CD4-positive, alpha-beta T cell (primary cell): ENCODE measurements around the gene PTPRN2. TPM values are rescaled to one million over a fixed set of nuclear protein-coding genes. Genes with fewer than 3 reads are reported as not detected.

Experiments used
- ATAC-seq: fragments of 200-7000 bp; cut with Tn5 transposase; one replicate; pipeline ENCODE4 v1.10.0; 2022; ENCODE audit warnings: mild to moderate bottlenecking; ENCODE audit not compliant: poor library complexity
- CTCF ChIA-PET: fragments of 350-600 bp; sonication (Branson Sonifier 250); formaldehyde crosslinking; loops from one replicate; lab custom pipeline; 2021; ENCODE audit warnings: antibody characterized with exemption, inconsistent platforms; lab: Charles Lee
- POLR2A ChIA-PET: fragments of 350-600 bp; sonication (Branson Sonifier 250); formaldehyde crosslinking; loops from one replicate; lab custom pipeline; 2021; ENCODE audit warnings: antibody characterized with exemption, inconsistent platforms; lab: Charles Lee
- DNase-seq, 14 experiments: peaks; one replicate each; pipeline ENCODE4 v3.0.0-alpha.2; 2013 to 2020; ENCODE audit warnings: mixed read lengths in 2 of 14
- H3K27ac ChIP-seq, 2 donors: one replicate each; pipeline versions ENCODE4 v1.5.1 to v1.7.0; 2013; ENCODE audit warnings: low read length in 2 of 2, low read depth in 1 of 2, mild to moderate bottlenecking in 1 of 2
- H3K27me3 ChIP-seq, 2 experiments: 1 replicate in 1 of 2; 2 replicates in 1 of 2; pipeline versions ENCODE4 v1.6.1 to v1.7.0; 2013; ENCODE audit warnings: low read length in 2 of 2, control low read depth in 1 of 2, mild to moderate bottlenecking in 1 of 2, moderate library complexity in 1 of 2; ENCODE audit not compliant: insufficient read depth in 2 of 2, control insufficient read depth in 1 of 2
- H3K36me3 ChIP-seq: one replicate; pipeline ENCODE4 v1.6.1; 2013; ENCODE audit warnings: low read length, control low read depth; ENCODE audit not compliant: insufficient read depth
- H3K4me1 ChIP-seq: one replicate; pipeline ENCODE4 v1.6.1; 2013; ENCODE audit warnings: low read length, control low read depth; ENCODE audit not compliant: insufficient read depth
- H3K4me3 ChIP-seq: one replicate; pipeline ENCODE4 v1.5.1; 2013; ENCODE audit warnings: mild to moderate bottlenecking, low read length, moderate library complexity
- H3K9me3 ChIP-seq, 2 experiments: 1 replicate in 1 of 2; 2 replicates in 1 of 2; pipeline versions ENCODE4 v1.6.1 to v1.7.0; 2013; ENCODE audit warnings: low read length in 2 of 2, mild to moderate bottlenecking in 2 of 2, control low read depth in 1 of 2, moderate library complexity in 1 of 2; ENCODE audit not compliant: control insufficient read depth in 1 of 2, insufficient read depth in 1 of 2
- H3K27ac Mint-ChIP-seq: one replicate; pipeline ENCODE4 v1.8.0; 2020; ENCODE audit warnings: mixed read lengths
- H3K27me3 Mint-ChIP-seq: one replicate; pipeline ENCODE4 v1.8.0; 2021; ENCODE audit warnings: mixed read lengths
- H3K36me3 Mint-ChIP-seq: one replicate; pipeline ENCODE4 v1.8.0; 2021; ENCODE audit warnings: low read depth, mixed read lengths
- H3K4me1 Mint-ChIP-seq: one replicate; pipeline ENCODE4 v1.8.0; 2021; ENCODE audit warnings: low read depth, mixed read lengths
- H3K4me3 Mint-ChIP-seq: one replicate; pipeline ENCODE4 v1.8.0; 2020; ENCODE audit warnings: mild to moderate bottlenecking, mixed read lengths
- H3K9me3 Mint-ChIP-seq: one replicate; pipeline ENCODE4 v1.8.0; 2020; ENCODE audit warnings: mixed read lengths
- intact Hi-C, 2 experiments: fragments of 100-400 bp; cut with DNase I in 1 of 2; cut with micrococcal nuclease in 1 of 2; formaldehyde crosslinking; loops; one replicate each; pipeline versions ENCODE4 v1.15.1 to v1.9.0; 2023 to 2025; cut with DNase I, micrococcal nuclease
- total RNA-seq, 174 experiments: library from RNA in 2 of 174; stranded (reverse) in 2 of 174; gene quantifications; one replicate each; pipeline ENCODE4 v1.2.3 and lab custom pipeline; 2021 to 2026
- TF ChIP-seq, protein P1 (sequence below): fragments of 200-600 bp; IDR thresholded peaks from one replicate; pipeline ENCODE4 v1.8.0; 2022; ENCODE audit warnings: antibody characterized with exemption, mild to moderate bottlenecking

PTPRN2 gene
- total RNA-seq, 2 experiments from 2014 or later, result 0.34 to 0.44 TPM

DNA sequence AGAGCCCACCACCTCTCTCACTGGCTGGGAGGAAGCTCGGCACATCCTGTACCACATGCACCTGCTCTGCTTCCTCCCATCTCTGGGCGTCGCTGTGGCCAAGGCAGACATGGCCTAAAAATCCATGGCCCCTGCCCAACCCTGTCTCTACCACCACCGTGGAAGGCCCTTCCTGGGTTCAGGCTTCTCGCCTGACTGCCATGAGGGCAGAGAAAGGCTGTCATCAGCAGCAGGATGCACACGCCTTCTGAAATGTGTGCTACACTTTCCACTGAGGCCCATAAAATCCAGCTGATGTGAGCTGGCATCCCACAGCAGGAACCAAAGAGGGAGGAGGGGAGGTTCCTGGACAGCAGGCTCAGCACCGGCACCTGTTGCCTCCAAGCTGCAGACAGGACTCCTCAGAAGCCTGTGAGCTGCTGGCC lies 93.4 kb downstream of the PTPRN2 start:
- peak in 1 of 14 experiments; percentile 4 for DNase-seq
- no peak overlapping the region for H3K27ac Mint-ChIP-seq
- TF ChIP-seq, protein P1, sequence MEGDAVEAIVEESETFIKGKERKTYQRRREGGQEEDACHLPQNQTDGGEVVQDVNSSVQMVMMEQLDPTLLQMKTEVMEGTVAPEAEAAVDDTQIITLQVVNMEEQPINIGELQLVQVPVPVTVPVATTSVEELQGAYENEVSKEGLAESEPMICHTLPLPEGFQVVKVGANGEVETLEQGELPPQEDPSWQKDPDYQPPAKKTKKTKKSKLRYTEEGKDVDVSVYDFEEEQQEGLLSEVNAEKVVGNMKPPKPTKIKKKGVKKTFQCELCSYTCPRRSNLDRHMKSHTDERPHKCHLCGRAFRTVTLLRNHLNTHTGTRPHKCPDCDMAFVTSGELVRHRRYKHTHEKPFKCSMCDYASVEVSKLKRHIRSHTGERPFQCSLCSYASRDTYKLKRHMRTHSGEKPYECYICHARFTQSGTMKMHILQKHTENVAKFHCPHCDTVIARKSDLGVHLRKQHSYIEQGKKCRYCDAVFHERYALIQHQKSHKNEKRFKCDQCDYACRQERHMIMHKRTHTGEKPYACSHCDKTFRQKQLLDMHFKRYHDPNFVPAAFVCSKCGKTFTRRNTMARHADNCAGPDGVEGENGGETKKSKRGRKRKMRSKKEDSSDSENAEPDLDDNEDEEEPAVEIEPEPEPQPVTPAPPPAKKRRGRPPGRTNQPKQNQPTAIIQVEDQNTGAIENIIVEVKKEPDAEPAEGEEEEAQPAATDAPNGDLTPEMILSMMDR, result no peak

DNA sequence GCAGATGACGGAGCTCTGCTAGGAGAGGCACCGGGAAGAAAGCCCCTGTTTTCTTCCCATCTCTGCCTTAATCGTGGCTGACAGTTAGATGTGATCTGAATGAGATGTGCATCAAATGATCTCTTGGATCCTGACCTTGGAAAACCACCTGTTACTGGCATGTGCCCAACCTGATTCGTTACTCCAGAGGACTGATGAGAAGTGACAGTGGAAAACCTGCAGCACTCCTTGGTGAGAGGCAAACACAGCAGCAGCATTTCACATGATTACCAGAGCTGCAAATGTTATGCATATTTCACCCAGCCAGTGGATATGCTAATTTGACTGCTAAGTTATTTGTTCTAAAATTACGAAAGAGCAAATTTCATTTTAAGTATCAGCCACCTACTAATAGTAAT lies 95.3 kb downstream of the PTPRN2 start:
- intact Hi-C loops, result loop anchor here (5.0 to 10.0 kb wide), 2 partner anchors 482 to 485 kb away; no protein-coding TSS in a partner anchor
- H3K4me1 Mint-ChIP-seq, result no peaks in the 10 kb centered on the region
- H3K27me3 ChIP-seq, result no peaks in the 10 kb centered on the region

More for the DNA sequence above, 93.4 kb downstream of the PTPRN2 start:
- H3K9me3 ChIP-seq, result peaks cover 0 to 18% of the 10 kb centered on the region in 2 experiments
- H3K4me3 ChIP-seq, result no peak overlapping the region
- ChIA-PET CTCF (no interaction called here), POLR2A (no interaction called here)
- H3K9me3 Mint-ChIP-seq, result no peaks in the 10 kb centered on the region
- no peaks in the 10 kb centered on the region for H3K4me1 Mint-ChIP-seq
- H3K4me3 Mint-ChIP-seq, result no peak overlapping the region
- intact Hi-C loops, result loop anchor here (5.0 to 10.0 kb wide), 2 partner anchors 481 to 483 kb away; no protein-coding TSS in a partner anchor
- peaks cover 18% of the 10 kb centered on the region for H3K27me3 Mint-ChIP-seq
- H3K27me3 ChIP-seq, result peaks cover 4 to 5% of the 10 kb centered on the region in 2 experiments
- H3K36me3 ChIP-seq, result no peaks in the 10 kb centered on the region
- H3K4me1 ChIP-seq, result no peaks in the 10 kb centered on the region
- no peak for ATAC-seq
- no peak overlapping the region for H3K27ac ChIP-seq
- H3K36me3 Mint-ChIP-seq, result no peaks in the 10 kb centered on the region

DNA sequence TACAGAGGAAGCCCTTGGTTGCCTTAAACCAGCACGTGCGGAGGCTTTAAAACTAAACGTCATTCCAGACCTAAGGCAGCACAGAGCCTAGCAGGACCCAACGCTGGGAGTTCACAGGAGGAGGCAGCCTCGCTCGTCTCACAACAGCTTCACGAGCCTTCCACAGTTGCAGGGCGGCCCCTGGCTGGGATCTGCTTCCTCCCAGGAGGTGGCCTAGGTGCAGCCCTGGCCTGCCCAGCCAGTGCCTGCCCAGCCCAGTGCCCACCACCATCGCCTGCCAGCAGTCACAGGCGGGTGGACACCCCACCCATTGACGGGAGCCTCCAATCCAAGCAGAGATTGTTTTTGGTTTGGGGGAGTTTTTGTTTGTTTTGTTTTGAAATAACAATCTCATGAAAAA lies 96.5 kb downstream of the PTPRN2 start:
- no peaks in the 10 kb centered on the region for H3K36me3 ChIP-seq
- intact Hi-C loops, result loop anchor here (5.0 to 10.0 kb wide), 2 partner anchors 484 to 486 kb away; no protein-coding TSS in a partner anchor
- H3K9me3 ChIP-seq, result peaks cover 0 to 18% of the 10 kb centered on the region in 2 experiments
- TF ChIP-seq, protein P1, result no peak
- no peak overlapping the region for H3K27ac ChIP-seq
- Mint-ChIP-seq H3K9me3 (no peaks in the 10 kb centered on the region), H3K27me3 (peaks cover 3% of the 10 kb centered on the region), H3K36me3 (no peaks in the 10 kb centered on the region), H3K4me3 (no peak overlapping the region), H3K27ac (no peak overlapping the region), H3K4me1 (no peaks in the 10 kb centered on the region)
- ChIA-PET POLR2A (no interaction called here), CTCF (no interaction called here)
- ATAC-seq, result no peak
- no peaks in the 10 kb centered on the region for H3K4me1 ChIP-seq
- no peaks in the 10 kb centered on the region for H3K27me3 ChIP-seq
- no peak for DNase-seq
- no peak overlapping the region for H3K4me3 ChIP-seq

More for the DNA sequence above, 95.3 kb downstream of the PTPRN2 start:
- ChIA-PET CTCF (no interaction called here), POLR2A (no interaction called here)
- Histone ChIP-seq H3K4me1 (no peaks in the 10 kb centered on the region), H3K36me3 (no peaks in the 10 kb centered on the region), H3K27ac (no peak overlapping the region), H3K9me3 (peaks cover 0 to 18% of the 10 kb centered on the region in 2 experiments), H3K4me3 (no peak overlapping the region)
- Mint-ChIP-seq H3K9me3 (no peaks in the 10 kb centered on the region), H3K27ac (no peak overlapping the region), H3K36me3 (no peaks in the 10 kb centered on the region), H3K27me3 (peaks cover 3% of the 10 kb centered on the region), H3K4me3 (no peak overlapping the region)
- TF ChIP-seq, protein P1, result no peak
- DNase-seq, result no peak
- no peak for ATAC-seq
